ENCODE results near the gene BACE1.
"Not testable (repeated sequence)": the region's sequence is repeated elsewhere in the genome, so short reads cannot be mapped to it uniquely, and the experiment has no call there.

The BACE1 gene

DNA sequence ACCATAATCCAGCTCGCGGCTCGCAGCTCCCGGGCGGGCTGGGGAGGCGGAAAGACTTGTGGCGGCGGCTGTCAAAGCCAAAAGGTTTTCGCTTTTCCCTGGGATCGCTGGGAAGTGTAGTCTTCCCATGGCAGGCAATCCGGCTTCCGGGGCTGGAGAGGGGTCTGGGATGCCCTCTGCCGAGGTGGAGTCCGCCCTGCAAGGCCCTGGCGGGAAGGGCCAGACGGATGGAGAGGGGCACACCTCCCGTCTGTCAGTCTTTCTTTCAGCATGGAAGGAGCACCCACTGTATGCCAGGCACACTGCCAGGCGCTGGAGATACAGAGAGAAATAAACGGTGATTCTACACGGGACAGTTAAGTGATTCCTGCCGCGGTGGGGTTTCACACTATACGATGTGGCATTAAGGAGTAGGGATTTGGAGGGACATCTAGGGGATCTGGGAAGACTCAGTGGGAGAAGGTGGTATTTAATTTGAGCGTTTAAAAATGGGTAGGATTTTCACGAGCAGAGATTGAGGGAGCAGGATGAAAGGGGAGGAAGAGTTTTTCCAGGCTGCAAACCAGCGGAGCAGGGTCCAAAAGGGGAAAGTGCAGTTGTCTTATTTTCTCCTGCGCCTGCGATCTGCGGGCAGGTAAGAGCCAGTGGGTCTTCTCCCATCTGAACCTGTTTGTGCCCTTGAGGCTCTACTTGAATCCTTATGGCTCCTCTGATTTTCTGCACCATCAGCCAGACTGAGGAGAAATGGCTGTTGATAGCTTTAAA, at the start of gene BACE1:
Gene BACE1, minus strand, starts transcription at position 60 of the 765 bp plus-strand sequence. CDS start 461 bp downstream, outside the sequence.
- DNase-seq = peak; percentile 61

- no peak for DNase-seq
Measured at GRCh38 chr11:117361432-117361831, 45.4 kb upstream of the BACE1 start.

GRCh38 chr11:117356126-117356890, 40.3 kb upstream of the BACE1 start:
- no peak for DNase-seq

DNA sequence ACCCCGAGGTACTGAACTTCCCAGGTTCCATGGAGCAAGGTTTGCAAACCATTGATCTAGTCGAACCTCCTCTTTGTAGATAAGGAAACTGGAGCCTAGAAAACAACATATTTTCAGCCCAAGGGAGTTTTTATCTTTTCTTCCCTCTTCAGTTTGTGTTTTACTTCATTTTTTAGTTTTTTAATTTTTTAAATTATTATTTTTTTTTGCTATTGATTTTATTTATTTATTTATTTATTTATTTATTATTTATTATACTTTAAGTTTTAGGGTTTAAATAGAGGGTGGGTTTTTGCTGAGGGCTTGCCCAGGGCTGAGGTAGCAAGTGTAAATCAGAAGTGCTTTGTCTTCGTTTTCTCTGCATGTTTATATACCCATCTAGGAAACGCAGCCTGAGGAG, 38.5 kb upstream of the BACE1 start:
- no peak for DNase-seq

DNA sequence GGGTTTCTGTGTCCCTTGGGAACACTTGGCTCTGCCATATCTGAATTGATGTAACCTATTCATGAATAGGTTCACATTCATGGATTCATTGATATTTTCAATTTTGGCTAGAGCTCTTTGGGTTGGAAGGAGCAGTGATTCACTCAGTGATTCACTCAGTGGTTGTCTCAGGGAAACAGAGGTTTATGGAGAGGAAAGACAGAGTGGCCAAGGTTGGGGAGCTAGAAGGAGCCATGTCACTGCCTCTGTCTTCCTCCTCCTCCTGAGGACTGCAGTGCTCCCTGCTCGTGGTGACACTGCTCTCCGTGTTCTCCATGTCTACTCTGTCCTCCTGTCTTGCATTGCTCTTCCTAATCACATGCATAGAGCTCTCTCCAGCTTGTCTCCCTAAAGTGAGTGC, 29.0 kb upstream of the BACE1 start:
- no peak for DNase-seq

DNA sequence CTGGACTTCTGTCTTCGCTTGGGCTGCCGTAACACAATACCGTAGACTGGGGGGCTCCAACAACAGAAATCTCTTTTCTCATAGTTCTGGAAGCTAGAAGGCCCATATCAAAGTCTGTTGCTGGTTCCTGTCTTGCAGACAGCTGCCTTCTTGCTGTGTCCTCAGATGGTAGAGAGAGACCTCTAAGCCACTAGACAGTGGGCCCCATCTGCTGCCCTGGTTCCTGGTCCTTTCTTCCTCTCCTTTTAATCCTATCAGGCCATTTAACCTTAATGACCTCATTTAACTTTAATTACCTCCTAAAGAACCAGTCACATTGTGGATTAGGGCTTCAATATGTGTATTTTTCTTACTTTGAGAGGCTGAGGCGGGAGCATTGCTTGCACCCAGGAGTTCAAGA, 21.0 kb upstream of the BACE1 start:
- DNase-seq = no peak

DNA sequence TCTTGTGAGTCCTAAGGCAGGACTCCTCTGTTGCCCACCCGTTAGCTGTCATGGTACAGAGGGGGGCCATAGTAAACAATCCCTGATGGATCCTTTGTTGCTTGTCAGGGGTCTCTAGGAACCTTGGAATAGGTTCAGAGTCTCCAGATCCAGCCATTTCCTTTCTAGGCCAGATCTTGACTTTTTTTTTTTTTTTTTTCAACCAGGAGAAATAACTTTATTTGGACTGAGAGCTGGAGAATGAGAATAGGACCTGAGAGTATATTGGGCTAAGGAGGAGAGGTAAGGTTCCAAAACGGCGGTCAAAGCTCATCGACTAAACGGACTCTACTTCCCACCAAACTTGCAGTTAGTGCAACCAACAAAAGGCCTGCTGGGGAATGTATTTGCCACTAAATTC, 19.3 kb upstream of the BACE1 start:
- DNase-seq = no peak

GRCh38 chr11:117334896-117335295, 18.8 kb upstream of the BACE1 start:
- no peak for DNase-seq

- peak; percentile 38 for DNase-seq
Measured at GRCh38 chr11:117333917-117334316, 17.9 kb upstream of the BACE1 start.

DNA sequence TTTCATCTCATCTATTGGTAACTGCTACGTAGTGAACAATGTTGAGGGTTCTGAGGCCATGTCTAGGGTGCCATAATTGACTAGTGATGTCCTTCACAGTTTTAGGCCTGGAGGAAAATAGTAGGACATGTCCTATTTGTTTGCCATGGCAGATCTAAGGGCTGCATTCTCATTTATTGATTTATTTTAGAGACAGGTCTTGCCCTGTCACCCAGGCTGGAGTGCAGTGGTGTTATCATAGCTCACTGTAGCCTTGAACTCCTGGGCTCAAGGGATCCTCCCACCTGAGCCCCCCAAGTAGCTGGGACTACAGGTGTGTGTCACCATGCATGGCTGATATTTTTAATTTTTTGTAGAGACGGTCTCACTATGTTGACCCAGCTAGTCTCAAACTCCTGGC, 16.8 kb upstream of the BACE1 start:
- no peak for DNase-seq

- DNase-seq = peak; percentile 45
Measured at GRCh38 chr11:117328375-117329010, 12.4 kb upstream of the BACE1 start.

DNA sequence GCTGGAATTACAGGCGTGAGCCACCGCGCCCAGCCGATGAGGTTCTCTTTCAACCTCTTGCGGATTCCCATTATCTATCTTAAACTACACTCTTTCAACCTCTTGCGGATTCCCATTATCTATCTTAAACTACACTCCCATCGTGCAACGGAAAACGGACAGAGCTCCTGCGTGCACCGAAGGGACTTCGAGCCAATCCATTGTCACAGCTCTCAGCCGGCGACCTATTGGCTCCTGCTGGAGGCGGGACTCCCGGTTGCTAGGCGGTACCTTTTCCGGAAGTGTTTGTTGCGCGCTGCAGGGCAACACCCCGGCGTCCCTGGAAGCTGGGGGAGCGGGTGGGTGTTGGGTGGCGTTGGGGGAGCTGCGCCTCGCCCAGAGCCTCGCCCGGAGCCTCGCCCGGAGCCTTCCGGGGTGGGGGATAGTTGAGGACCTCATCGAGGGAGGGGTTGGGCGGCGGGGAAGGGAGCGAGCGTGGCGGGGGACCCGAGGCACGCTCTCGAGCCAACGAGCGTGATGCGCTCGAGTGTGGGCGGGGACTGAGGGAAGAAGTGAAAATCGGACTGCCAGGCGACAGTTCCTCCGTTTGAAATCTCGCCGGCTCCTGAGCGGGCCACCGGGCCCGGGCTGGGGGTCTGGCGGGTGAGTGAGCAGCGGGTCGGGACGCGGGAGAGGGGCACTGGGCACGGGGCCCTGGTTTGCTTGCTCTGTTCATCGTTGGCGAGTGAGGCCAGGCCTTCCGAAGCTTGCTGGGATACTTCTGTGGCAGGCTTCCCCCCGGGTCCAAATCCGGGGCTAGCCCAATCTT, 11.7 kb upstream of the BACE1 start, which contains the start of gene CEP164:
Gene CEP164, plus strand, starts transcription at position 288 of the 808 bp plus-strand sequence. CDS start 10,733 bp downstream, outside the sequence.
- DNase-seq = peak; percentile 92

DNA sequence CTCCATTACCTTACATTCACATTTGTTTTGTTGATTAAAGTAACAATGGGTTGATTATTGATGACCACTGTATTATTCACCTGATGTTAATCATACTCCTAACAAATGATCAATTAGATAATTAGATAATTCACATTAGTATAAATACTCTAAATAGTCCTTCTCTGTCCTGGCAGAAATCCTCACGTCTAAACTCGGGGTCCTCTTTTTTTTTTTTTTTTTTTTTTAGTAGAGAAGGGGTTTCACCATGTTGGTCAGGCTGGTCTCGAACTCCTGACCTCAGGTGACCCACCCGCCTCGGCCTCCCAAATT, 11.2 kb upstream of the BACE1 start:
- not testable (repeated sequence) for DNase-seq

DNA sequence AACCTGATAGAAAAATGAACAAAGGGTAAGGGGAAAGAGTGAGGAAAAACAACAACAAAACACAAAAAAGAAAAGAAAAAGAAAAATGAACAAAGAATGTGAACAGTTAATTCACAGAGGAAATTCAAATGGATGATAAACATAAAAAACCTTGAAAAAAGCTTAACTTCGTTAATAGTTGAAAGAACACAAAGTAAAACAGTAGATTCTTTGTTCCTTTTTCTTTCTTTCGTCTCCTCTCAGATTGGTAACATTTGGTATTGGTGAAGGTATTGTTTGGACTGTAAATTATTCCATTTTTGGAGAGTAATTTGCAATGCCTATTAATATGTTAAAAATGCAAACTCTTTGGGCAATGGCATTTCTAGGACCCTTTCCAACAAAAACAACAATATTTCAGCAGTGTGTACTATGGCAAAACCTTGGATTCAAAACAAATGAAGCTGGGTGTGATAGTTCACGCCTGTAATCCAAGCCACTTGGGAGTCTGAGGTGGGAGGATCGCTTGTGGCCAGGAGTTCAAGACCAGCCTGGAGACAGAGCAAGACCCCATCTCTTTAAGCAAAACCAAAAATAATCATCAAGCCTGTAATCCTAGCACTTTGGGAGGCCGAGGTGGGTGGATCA, 3.3 kb upstream of the BACE1 start:
- DNase-seq = no peak

- no peak for DNase-seq
Measured at GRCh38 chr11:117318738-117319137, 2.7 kb upstream of the BACE1 start.

DNA sequence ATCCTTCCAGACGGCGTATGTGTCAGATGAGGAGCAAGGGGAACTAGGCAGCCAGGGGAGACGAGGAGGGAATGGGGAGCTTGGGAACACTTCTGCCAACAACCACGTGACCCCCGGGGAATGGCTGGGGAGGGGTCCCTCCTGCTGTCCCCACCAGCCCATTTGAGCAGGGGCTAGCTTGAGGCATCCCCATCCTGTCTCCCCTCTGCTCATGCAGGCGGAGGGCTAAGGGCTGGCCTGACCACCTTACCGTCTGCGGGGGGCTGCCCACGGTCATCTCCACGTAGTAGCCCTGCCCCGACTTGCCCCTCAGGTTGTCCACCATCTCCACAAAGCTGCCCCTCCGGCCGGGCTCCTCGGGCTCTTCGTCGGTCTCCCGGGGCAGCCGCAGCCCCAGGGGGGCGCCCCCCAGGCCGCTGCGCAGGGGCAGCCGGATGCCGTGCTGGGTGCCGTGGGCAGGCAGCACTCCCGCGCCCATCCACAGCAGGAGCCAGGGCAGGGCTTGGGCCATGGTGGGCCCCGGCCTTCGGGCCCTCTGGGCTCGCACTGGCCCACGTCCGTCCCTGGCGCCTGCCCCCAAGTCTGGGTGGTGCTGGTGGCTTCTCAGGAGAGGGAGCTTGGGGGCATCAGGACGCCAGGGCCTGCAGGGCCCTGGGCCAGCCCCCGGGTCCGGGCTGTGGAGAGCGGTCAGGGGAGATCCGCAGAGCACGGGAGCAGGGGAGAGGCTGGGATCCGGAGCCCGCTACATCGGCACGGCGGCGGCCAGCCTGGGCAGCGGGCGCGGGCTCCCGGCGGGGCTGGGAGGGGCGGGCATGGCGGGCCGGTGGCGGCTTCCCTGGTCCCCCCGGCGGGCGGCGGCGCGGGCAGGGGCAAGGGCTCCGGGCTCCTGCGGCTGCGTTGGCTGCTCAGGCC, 515 bp downstream of the BACE1 start:
- no peak for DNase-seq

DNA sequence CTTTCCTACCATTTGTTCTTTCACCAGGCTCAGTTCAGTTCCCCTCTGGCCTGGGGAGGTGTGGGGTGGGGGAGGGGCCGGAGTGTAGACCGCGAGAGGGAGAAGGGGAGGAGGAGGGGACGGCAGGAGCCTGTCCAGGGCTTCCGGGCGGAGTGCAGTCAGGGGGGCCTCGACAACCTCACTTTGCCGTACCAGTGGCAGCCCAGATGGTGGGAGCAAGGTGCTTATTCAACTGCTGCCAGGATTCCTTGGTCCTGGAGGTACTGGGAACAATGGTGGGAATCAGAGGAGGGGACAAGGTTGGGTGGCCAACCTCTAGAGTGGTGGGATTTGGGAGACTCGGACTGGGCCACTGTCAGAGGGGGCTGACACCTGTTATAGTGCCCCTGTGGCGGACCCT, 1.2 kb downstream of the BACE1 start:
- no peak for DNase-seq

GRCh38 chr11:117313828-117314768, 2.0 kb downstream of the BACE1 start:
- no peak for DNase-seq

- DNase-seq = no peak
Measured at GRCh38 chr11:117313091-117313490, 3.0 kb downstream of the BACE1 start.

- DNase-seq = no peak
Measured at GRCh38 chr11:117309310-117309709, 6.7 kb downstream of the BACE1 start.

Measured in NCI-H2227 treated with DMSO at 0.1 percent for 48 hours (cell line).